SU-DHL-6 (cell line): ENCODE measurements around the gene BUD13.

Experiments
- H2AFZ ChIP-seq: fragments of 200-600 bp; sonication (generic); 2 replicates; pipeline ENCODE4 v1.6.1; 2014; ENCODE audit warnings: low read depth, mild to moderate bottlenecking, moderate library complexity, mixed read lengths, antibody characterized with exemption, low read length; ENCODE audit not compliant: severe bottlenecking
- H3F3A ChIP-seq: fragments of 200-600 bp; shearing (Covaris generic); 2 replicates; pipeline ENCODE4 v1.6.0; 2016; ENCODE audit warnings: antibody characterized with exemption, mild to moderate bottlenecking; ENCODE audit not compliant: insufficient read depth
- H3K27ac ChIP-seq: fragments of 200-600 bp; sonication (generic); 2 replicates; pipeline ENCODE4 v1.5.1; 2016; ENCODE audit warnings: low read depth, mild to moderate bottlenecking, low read length, moderate library complexity, mixed read lengths
- H3K27me3 ChIP-seq: fragments of 200-600 bp; sonication (generic), shearing (Covaris generic); 2 replicates; pipeline ENCODE4 v1.6.0; 2014; ENCODE audit warnings: mild to moderate bottlenecking, low read length
- H3K36me3 ChIP-seq: fragments of 200-600 bp; sonication (generic); 2 replicates; pipeline ENCODE4 v1.6.1; 2014; ENCODE audit warnings: mild to moderate bottlenecking, low read length, mixed read lengths
- H3K4me2 ChIP-seq: fragments of 300-600, 200-600 bp; shearing (Covaris generic), sonication (generic); 2 replicates; pipeline ENCODE4 v1.6.0; 2014; ENCODE audit warnings: low read length, low read depth, mild to moderate bottlenecking; ENCODE audit not compliant: poor library complexity, severe bottlenecking
- H3K4me3 ChIP-seq: fragments of 200-600 bp; sonication (generic); 2 replicates; pipeline ENCODE4 v1.5.1; 2014; ENCODE audit warnings: antibody characterized with exemption, low read length, mild to moderate bottlenecking, mixed read lengths; ENCODE audit not compliant: insufficient read depth, poor library complexity, severe bottlenecking
- H3K79me2 ChIP-seq: fragments of 200-600 bp; sonication (generic); 2 replicates; pipeline ENCODE4 v1.6.1; 2014; ENCODE audit warnings: mild to moderate bottlenecking, low read length, moderate library complexity; ENCODE audit not compliant: insufficient read depth
- H3K9ac ChIP-seq: fragments of 200-600 bp; sonication (generic); 2 replicates; pipeline ENCODE4 v1.7.0; 2014; ENCODE audit warnings: mild to moderate bottlenecking, low read length
- H3K9me2 ChIP-seq: fragments of 200-600 bp; sonication (generic); replicated peaks from 2 replicates; pipeline ENCODE4 v1.6.1; 2014; ENCODE audit warnings: low read length; ENCODE audit not compliant: insufficient read depth
- H3K9me3 ChIP-seq: fragments of 200-600 bp; sonication (generic); 2 replicates; pipeline ENCODE4 v1.6.1; 2014; ENCODE audit warnings: low read length, mixed read lengths; ENCODE audit not compliant: insufficient read depth
- H4K20me1 ChIP-seq: fragments of 200-600 bp; sonication (generic); 2 replicates; pipeline ENCODE4 v1.6.1; 2014; ENCODE audit warnings: low read depth, mild to moderate bottlenecking, antibody characterized with exemption, low read length, moderate library complexity, mixed read lengths
- EZH2phosphoT487 ChIP-seq: fragments of 200-600 bp; sonication (generic), shearing (Covaris generic); conservative IDR thresholded peaks from 2 replicates; pipeline ENCODE4 v1.6.1; 2018; ENCODE audit warnings: mild to moderate bottlenecking, antibody characterized with exemption, low read length, moderate library complexity, mixed read lengths
- TF ChIP-seq, protein P1 (sequence below): fragments of 200-600 bp; sonication (generic); IDR thresholded peaks from one replicate; pipeline ENCODE4 v1.5.1; 2017; ENCODE audit warnings: antibody characterized with exemption, mild to moderate bottlenecking, low read length, moderate library complexity; ENCODE audit not compliant: insufficient read depth, poor library complexity, severe bottlenecking

The BUD13 gene

GRCh38 chr11:116701876-116702275 lies 70.9 kb downstream of the BUD13 start:
- no peaks in the 10 kb centered on the region for H3K36me3 ChIP-seq
- H3K4me3 ChIP-seq = no peak overlapping the region
- H3K9me2 ChIP-seq = no peaks in the 10 kb centered on the region
- no peaks in the 10 kb centered on the region for H3F3A ChIP-seq
- H3K79me2 ChIP-seq = no peaks in the 10 kb centered on the region
- H3K9ac ChIP-seq = no peak overlapping the region
- H3K27me3 ChIP-seq = no peaks in the 10 kb centered on the region
- no peaks in the 10 kb centered on the region for H3K9me3 ChIP-seq
- no peak overlapping the region for H2AFZ ChIP-seq
- TF ChIP-seq, protein P1, sequence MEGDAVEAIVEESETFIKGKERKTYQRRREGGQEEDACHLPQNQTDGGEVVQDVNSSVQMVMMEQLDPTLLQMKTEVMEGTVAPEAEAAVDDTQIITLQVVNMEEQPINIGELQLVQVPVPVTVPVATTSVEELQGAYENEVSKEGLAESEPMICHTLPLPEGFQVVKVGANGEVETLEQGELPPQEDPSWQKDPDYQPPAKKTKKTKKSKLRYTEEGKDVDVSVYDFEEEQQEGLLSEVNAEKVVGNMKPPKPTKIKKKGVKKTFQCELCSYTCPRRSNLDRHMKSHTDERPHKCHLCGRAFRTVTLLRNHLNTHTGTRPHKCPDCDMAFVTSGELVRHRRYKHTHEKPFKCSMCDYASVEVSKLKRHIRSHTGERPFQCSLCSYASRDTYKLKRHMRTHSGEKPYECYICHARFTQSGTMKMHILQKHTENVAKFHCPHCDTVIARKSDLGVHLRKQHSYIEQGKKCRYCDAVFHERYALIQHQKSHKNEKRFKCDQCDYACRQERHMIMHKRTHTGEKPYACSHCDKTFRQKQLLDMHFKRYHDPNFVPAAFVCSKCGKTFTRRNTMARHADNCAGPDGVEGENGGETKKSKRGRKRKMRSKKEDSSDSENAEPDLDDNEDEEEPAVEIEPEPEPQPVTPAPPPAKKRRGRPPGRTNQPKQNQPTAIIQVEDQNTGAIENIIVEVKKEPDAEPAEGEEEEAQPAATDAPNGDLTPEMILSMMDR = no peak
- TF ChIP-seq EZH2phosphoT487 = no peak
- H4K20me1 ChIP-seq = no peaks in the 10 kb centered on the region
- H3K4me2 ChIP-seq = no peak overlapping the region
- H3K27ac ChIP-seq = no peak overlapping the region

- no peak overlapping the region for H3K4me2 ChIP-seq
- no peak overlapping the region for H2AFZ ChIP-seq
- no peaks in the 10 kb centered on the region for H4K20me1 ChIP-seq
- H3K9me3 ChIP-seq = no peaks in the 10 kb centered on the region
- no peaks in the 10 kb centered on the region for H3K79me2 ChIP-seq
- no peak for TF ChIP-seq EZH2phosphoT487
- TF ChIP-seq, protein P1 = no peak
- H3K27me3 ChIP-seq = no peaks in the 10 kb centered on the region
- no peaks in the 10 kb centered on the region for H3K36me3 ChIP-seq
- H3K27ac ChIP-seq = no peak overlapping the region
- H3F3A ChIP-seq = no peaks in the 10 kb centered on the region
- no peaks in the 10 kb centered on the region for H3K9me2 ChIP-seq
- H3K4me3 ChIP-seq = no peak overlapping the region
- no peak overlapping the region for H3K9ac ChIP-seq
These were observed 71.4 kb downstream of the BUD13 start for GRCh38 chr11:116701297-116701801.

DNA sequence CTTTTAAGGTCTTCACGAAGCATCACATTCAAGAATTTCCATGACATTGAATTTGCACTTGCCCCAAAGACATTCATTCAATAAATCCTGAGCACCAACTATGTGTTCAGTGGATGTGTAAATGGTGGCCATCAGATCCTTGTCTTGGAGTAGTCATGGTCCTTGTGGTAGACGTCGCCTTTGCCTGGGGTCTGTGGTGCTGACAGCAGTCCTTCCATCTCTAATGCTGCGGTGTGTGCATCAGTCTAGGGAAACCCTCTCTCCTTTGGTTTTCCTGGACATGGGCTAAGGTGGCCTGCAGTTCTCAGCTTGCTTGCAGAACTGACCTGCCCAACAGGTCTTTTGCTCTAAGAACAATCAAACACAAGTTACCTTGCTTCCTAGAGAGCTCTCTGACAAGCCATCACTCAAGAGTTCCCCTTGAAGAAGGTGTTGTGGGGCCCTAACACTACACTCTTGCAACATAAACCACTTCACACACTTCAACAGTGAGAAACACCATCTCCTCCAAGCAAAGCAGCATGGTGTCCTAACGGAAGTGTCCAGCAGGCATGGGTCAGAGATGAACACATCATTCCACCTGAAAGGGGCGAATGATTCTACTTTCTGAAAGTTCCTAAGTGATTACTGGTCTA lies 72.1 kb downstream of the BUD13 start:
- TF ChIP-seq, protein P1 = no peak
- no peak for TF ChIP-seq EZH2phosphoT487

More for the DNA sequence above, 72.1 kb downstream of the BUD13 start:
- Histone ChIP-seq H3F3A (no peaks in the 10 kb centered on the region), H3K9me2 (no peaks in the 10 kb centered on the region), H3K27me3 (no peaks in the 10 kb centered on the region), H2AFZ (no peak overlapping the region), H3K79me2 (no peaks in the 10 kb centered on the region), H3K9ac (no peak overlapping the region), H3K9me3 (no peaks in the 10 kb centered on the region), H4K20me1 (no peaks in the 10 kb centered on the region), H3K36me3 (no peaks in the 10 kb centered on the region), H3K4me2 (no peak overlapping the region), H3K4me3 (no peak overlapping the region), H3K27ac (no peak overlapping the region)
